ENCODE data around the gene BGLAP.

DNA sequence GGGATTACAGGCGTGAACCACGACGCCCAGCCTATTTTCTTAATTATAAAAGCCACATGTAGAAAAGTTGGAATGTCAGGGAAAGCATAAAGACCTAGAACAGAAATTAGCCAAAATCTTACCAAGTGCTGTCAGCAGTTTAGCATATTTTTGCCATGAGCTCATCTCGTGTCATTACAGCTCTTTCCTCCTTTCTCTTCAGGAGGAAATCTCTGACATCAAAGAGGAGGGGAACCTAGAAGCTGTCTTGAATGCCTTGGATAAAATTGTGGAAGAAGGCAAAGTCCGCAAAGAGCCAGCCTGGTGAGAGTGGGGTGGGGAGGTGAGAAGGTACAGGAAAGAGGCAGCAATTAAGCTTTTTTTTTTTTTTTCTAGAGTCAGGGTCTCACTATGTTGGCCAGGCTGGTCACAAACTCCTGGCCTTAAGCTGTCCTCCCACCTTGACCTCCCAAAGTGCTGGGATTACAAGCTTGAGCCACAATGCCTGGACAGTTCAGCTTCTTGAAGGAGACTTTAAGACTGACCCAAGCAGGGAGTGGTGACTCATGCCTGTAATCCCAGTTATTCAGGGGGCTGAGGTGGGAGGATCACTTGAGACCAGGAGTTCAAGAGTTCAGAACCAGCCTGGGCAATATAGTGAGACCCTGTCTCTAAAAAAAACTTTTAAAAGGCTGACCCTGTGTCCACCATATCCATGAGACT is 8.4 kb upstream of the BGLAP start:
- TF ChIP-seq GPN1 (CRISPR knock-in tag; IDR thresholded peaks at IDR 0.05; ENCODE audit: borderline replicate concordance) (no peak), ZNF747 (CRISPR knock-in tag; IDR thresholded peaks at IDR 0.05; ENCODE audit: borderline replicate concordance) (no peak), ELF1 (CRISPR knock-in tag; IDR thresholded peaks at IDR 0.05) (no peak), FOXJ3 (CRISPR knock-in tag; IDR thresholded peaks at IDR 0.05; ENCODE audit: borderline replicate concordance) (no peak), SIN3B (IDR thresholded peaks at IDR 0.05; ENCODE audit: low read length) (no peak), SMC3 (IDR thresholded peaks at IDR 0.05; ENCODE audit: low read length) (no peak), MYC (CRISPR knock-in tag; IDR thresholded peaks at IDR 0.05; ENCODE audit: borderline replicate concordance) (no peak), ZC3H4 (CRISPR knock-in tag; IDR thresholded peaks at IDR 0.05; ENCODE audit: borderline replicate concordance) (no peak), ATF7-NPFF (CRISPR knock-in tag; IDR thresholded peaks at IDR 0.05; ENCODE audit: low read depth) (no peak), MXI1 (IDR thresholded peaks at IDR 0.05; ENCODE audit: borderline replicate concordance, low read depth, low read length) (no peak)
- TF ChIP-seq, protein P1, sequence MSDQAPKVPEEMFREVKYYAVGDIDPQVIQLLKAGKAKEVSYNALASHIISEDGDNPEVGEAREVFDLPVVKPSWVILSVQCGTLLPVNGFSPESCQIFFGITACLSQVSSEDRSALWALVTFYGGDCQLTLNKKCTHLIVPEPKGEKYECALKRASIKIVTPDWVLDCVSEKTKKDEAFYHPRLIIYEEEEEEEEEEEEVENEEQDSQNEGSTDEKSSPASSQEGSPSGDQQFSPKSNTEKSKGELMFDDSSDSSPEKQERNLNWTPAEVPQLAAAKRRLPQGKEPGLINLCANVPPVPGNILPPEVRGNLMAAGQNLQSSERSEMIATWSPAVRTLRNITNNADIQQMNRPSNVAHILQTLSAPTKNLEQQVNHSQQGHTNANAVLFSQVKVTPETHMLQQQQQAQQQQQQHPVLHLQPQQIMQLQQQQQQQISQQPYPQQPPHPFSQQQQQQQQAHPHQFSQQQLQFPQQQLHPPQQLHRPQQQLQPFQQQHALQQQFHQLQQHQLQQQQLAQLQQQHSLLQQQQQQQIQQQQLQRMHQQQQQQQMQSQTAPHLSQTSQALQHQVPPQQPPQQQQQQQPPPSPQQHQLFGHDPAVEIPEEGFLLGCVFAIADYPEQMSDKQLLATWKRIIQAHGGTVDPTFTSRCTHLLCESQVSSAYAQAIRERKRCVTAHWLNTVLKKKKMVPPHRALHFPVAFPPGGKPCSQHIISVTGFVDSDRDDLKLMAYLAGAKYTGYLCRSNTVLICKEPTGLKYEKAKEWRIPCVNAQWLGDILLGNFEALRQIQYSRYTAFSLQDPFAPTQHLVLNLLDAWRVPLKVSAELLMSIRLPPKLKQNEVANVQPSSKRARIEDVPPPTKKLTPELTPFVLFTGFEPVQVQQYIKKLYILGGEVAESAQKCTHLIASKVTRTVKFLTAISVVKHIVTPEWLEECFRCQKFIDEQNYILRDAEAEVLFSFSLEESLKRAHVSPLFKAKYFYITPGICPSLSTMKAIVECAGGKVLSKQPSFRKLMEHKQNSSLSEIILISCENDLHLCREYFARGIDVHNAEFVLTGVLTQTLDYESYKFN (CRISPR knock-in tag; conservative IDR thresholded peaks at IDR 0.05) = no peak
- TF ChIP-seq, protein P2, sequence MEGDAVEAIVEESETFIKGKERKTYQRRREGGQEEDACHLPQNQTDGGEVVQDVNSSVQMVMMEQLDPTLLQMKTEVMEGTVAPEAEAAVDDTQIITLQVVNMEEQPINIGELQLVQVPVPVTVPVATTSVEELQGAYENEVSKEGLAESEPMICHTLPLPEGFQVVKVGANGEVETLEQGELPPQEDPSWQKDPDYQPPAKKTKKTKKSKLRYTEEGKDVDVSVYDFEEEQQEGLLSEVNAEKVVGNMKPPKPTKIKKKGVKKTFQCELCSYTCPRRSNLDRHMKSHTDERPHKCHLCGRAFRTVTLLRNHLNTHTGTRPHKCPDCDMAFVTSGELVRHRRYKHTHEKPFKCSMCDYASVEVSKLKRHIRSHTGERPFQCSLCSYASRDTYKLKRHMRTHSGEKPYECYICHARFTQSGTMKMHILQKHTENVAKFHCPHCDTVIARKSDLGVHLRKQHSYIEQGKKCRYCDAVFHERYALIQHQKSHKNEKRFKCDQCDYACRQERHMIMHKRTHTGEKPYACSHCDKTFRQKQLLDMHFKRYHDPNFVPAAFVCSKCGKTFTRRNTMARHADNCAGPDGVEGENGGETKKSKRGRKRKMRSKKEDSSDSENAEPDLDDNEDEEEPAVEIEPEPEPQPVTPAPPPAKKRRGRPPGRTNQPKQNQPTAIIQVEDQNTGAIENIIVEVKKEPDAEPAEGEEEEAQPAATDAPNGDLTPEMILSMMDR (CRISPR knock-in tag; IDR thresholded peaks at IDR 0.05) = no peak

All from HepG2 (cell line).